HCT116 (cell line): Measurements from ENCODE around the gene PHACTR1. TPM values are rescaled to one million over a fixed set of nuclear protein-coding genes. Genes with fewer than 3 reads are reported as not detected.

Experiments used
- ATAC-seq: fragments of 200-7000 bp; cut with Tn5 transposase; 2 replicates; pipeline ENCODE4 v1.9.1; 2020; ENCODE audit warnings: mild to moderate bottlenecking, moderate library complexity
- BruUV-seq: library from RNA; stranded (reverse); fragments of 400-500 nt; replicated peaks from 2 replicates; lab custom pipeline; 2021; lab: Mats Ljungman, UMichigan
- CTCF ChIA-PET: fragments of 300-600 bp; sonication (Branson Sonifier 250); formaldehyde crosslinking; loops from one replicate; lab custom pipeline; 2021; ENCODE audit warnings: antibody characterized with exemption; lab: Charles Lee
- POLR2A ChIA-PET: fragments of 300-600, 350-600 bp; sonication (Branson Sonifier 250); formaldehyde crosslinking; loops from one replicate; lab custom pipeline; 2021; ENCODE audit warnings: antibody characterized with exemption; lab: Charles Lee
- RAD21 ChIA-PET, 2 experiments: fragments of 300-600 bp; sonication (Branson Sonifier 250); formaldehyde crosslinking; loops; one replicate each; lab custom pipeline; 2023; ENCODE audit warnings: low total read pairs in 2 of 2; ENCODE audit not compliant: uncharacterized antibody in 2 of 2, unreplicated experiment in 2 of 2, low non-redundant PET in 1 of 2; lab: Charles Lee
- DNase-seq: peaks from one replicate; pipeline ENCODE4 v3.0.0-alpha.2; 2010; ENCODE audit warnings: low read depth, low spot score
- H2AFZ ChIP-seq: fragments of 200-600 bp; shearing (Covaris generic), sonication (generic); 2 replicates; pipeline ENCODE4 v1.6.1; 2017; ENCODE audit warnings: low read depth, mixed run types, mixed read lengths, antibody characterized with exemption, low read length; ENCODE audit not compliant: poor library complexity, severe bottlenecking
- H3K27ac ChIP-seq: 2 replicates; pipeline ENCODE4 v1.5.1; 2012; ENCODE audit warnings: low read depth, low read length
- H3K27me3 ChIP-seq: fragments of 200-600 bp; sonication (generic); 2 replicates; pipeline ENCODE4 v1.6.1; 2016; ENCODE audit warnings: mixed run types, low read length, mixed read lengths; ENCODE audit not compliant: insufficient read depth
- H3K36me3 ChIP-seq, 2 experiments: fragments of 200-500 bp in 1 of 2; fragments of 200-600 bp in 1 of 2; sonication (Bioruptor generic) in 1 of 2; sonication (generic) in 1 of 2; 2 replicates each; pipeline versions ENCODE4 v1.5.1 to v1.6.1; 2014 to 2016; ENCODE audit warnings: low read length in 2 of 2, inconsistent platforms in 1 of 2, mixed read lengths in 1 of 2, mixed run types in 1 of 2; ENCODE audit not compliant: insufficient read depth in 2 of 2, control insufficient read depth in 1 of 2
- H3K4me1 ChIP-seq, 2 experiments: fragments of 200-600 bp in 1 of 2; sonication (generic) in 1 of 2; 2 replicates each; pipeline versions ENCODE4 v1.5.1 to v1.6.1; 2012 to 2017; ENCODE audit warnings: low read length in 2 of 2, inconsistent platforms in 1 of 2, mild to moderate bottlenecking in 1 of 2, mixed read lengths in 1 of 2, mixed run types in 1 of 2, moderate library complexity in 1 of 2; ENCODE audit not compliant: insufficient read depth in 2 of 2, control insufficient read depth in 1 of 2
- H3K4me2 ChIP-seq: fragments of 200-600 bp; sonication (generic); 2 replicates; pipeline ENCODE4 v1.6.1; 2017; ENCODE audit warnings: mixed run types, low read length, mixed read lengths
- H3K4me3 ChIP-seq, 2 experiments: fragments of 200-600 bp in 1 of 2; sonication (generic) in 1 of 2; replicated peaks in 1 of 2; 2 replicates each; pipeline ENCODE4 v1.5.1; 2011 to 2016; ENCODE audit warnings: low read length in 2 of 2, control low read depth in 1 of 2, low read depth in 1 of 2, mild to moderate bottlenecking in 1 of 2, mixed read lengths in 1 of 2, mixed run types in 1 of 2
- H3K79me2 ChIP-seq: fragments of 200-600 bp; sonication (generic); 2 replicates; pipeline ENCODE4 v1.6.1; 2017; ENCODE audit warnings: mild to moderate bottlenecking, mixed run types, low read length, moderate library complexity, mixed read lengths; ENCODE audit not compliant: insufficient read depth
- H3K9ac ChIP-seq: fragments of 200-600 bp; sonication (generic); 2 replicates; pipeline ENCODE4 v1.6.1; 2016; ENCODE audit warnings: low read length, mixed read lengths
- H3K9me2 ChIP-seq: fragments of 200-600 bp; sonication (generic), shearing (Covaris generic); 2 replicates; pipeline ENCODE4 v1.6.1; 2017; ENCODE audit warnings: mixed run types, mild to moderate bottlenecking, moderate library complexity; ENCODE audit not compliant: insufficient read depth
- H3K9me3 ChIP-seq, 2 experiments: fragments of 200-500 bp in 1 of 2; fragments of 200-600 bp in 1 of 2; sonication (Bioruptor generic) in 1 of 2; sonication (generic) in 1 of 2; 2 replicates each; pipeline ENCODE4 v1.6.1; 2014 to 2017; ENCODE audit warnings: low read length in 2 of 2, mixed read lengths in 2 of 2, inconsistent platforms in 1 of 2, low read depth in 1 of 2, mild to moderate bottlenecking in 1 of 2, mixed run types in 1 of 2, moderate library complexity in 1 of 2; ENCODE audit not compliant: control insufficient read depth in 1 of 2, insufficient read depth in 1 of 2
- H4K20me1 ChIP-seq: fragments of 200-600 bp; sonication (generic), shearing (Covaris generic); 2 replicates; pipeline ENCODE4 v1.6.1; 2017; ENCODE audit warnings: mixed run types, mild to moderate bottlenecking, moderate library complexity; ENCODE audit not compliant: insufficient read depth
- ATF3 ChIP-seq: IDR thresholded peaks from 2 replicates; pipeline ENCODE4 v1.6.1; 2012
- CBX3 ChIP-seq: IDR thresholded peaks from 2 replicates; pipeline ENCODE4 v1.6.1; 2012; ENCODE audit warnings: low read depth
- CEBPB ChIP-seq: IDR thresholded peaks from 2 replicates; pipeline ENCODE4 v1.6.1; 2012; ENCODE audit warnings: low read depth
- EGR1 ChIP-seq: IDR thresholded peaks from 2 replicates; pipeline ENCODE4 v1.6.1; 2012; ENCODE audit warnings: low read depth
- EZH2 ChIP-seq: fragments of 200-600 bp; sonication (generic); IDR thresholded peaks from 2 replicates; pipeline ENCODE4 v1.6.1; 2017; ENCODE audit warnings: antibody characterized with exemption, mixed run types
- EZH2phosphoT487 ChIP-seq: fragments of 200-600 bp; IDR thresholded peaks from 2 replicates; pipeline ENCODE4 v1.6.1; 2018; ENCODE audit warnings: antibody characterized with exemption, borderline replicate concordance
- FOSL1 ChIP-seq: IDR thresholded peaks from 2 replicates; pipeline ENCODE4 v1.6.1; 2012; ENCODE audit warnings: low read depth
- MAX ChIP-seq: IDR thresholded peaks from 2 replicates; pipeline ENCODE4 v1.6.1; 2012
- POLR2A ChIP-seq: IDR thresholded peaks from 2 replicates; pipeline ENCODE4 v1.7.0; 2011; ENCODE audit warnings: borderline replicate concordance; ENCODE audit not compliant: insufficient read depth, insufficient read length; ENCODE audit errors: extremely low read depth
- RAD21 ChIP-seq: IDR thresholded peaks from 2 replicates; pipeline ENCODE4 v1.6.1; 2012; ENCODE audit warnings: low read depth, mild to moderate bottlenecking
- SIN3A ChIP-seq: IDR thresholded peaks from 2 replicates; pipeline ENCODE4 v1.6.1; 2012; ENCODE audit warnings: low read depth
- SP1 ChIP-seq: IDR thresholded peaks from 2 replicates; pipeline ENCODE4 v1.6.1; 2012; ENCODE audit warnings: low read depth
- TCF7L2 ChIP-seq: IDR thresholded peaks from 2 replicates; pipeline ENCODE4 v1.7.0; 2011; ENCODE audit warnings: borderline replicate concordance, inconsistent platforms; ENCODE audit not compliant: insufficient read depth, insufficient read length; ENCODE audit errors: extremely low read depth
- YY1 ChIP-seq: IDR thresholded peaks from 2 replicates; pipeline ENCODE4 v1.6.1; 2011; ENCODE audit warnings: low read length, low read depth, moderate library complexity, mild to moderate bottlenecking; ENCODE audit not compliant: insufficient replicate concordance; ENCODE audit errors: extremely low read depth
- ZBTB33 ChIP-seq: IDR thresholded peaks from 2 replicates; pipeline ENCODE4 v1.6.1; 2011; ENCODE audit warnings: mild to moderate bottlenecking, low read length, moderate library complexity; ENCODE audit not compliant: insufficient replicate concordance; ENCODE audit errors: extremely low read depth
- ZFX ChIP-seq: fragments of 450-650 bp; IDR thresholded peaks from 2 replicates; pipeline ENCODE4 v1.6.1; 2017
- ZNF274 ChIP-seq: fragments of 200-500 bp; sonication (Bioruptor generic); IDR thresholded peaks from 2 replicates; pipeline ENCODE4 v1.6.1; 2014; ENCODE audit warnings: mild to moderate bottlenecking, low read depth, low read length, inconsistent platforms
- intact Hi-C: fragments of 100-400 bp; cut with micrococcal nuclease; formaldehyde crosslinking; loops from 2 replicates; pipeline ENCODE4 v1.10.0; 2022
- total RNA-seq: library from RNA; stranded (reverse); gene quantifications from one replicate; pipeline ENCODE4 v1.2.1, GENCODE V29; 2021; ENCODE audit not compliant: unreplicated experiment
- TF ChIP-seq, protein P1 (sequence below): IDR thresholded peaks from 2 replicates; pipeline ENCODE4 v1.6.1; 2012; ENCODE audit warnings: low read depth

The PHACTR1 gene
- total RNA-seq, 1 experiment from 2014 or later, result 0.17 TPM

DNA sequence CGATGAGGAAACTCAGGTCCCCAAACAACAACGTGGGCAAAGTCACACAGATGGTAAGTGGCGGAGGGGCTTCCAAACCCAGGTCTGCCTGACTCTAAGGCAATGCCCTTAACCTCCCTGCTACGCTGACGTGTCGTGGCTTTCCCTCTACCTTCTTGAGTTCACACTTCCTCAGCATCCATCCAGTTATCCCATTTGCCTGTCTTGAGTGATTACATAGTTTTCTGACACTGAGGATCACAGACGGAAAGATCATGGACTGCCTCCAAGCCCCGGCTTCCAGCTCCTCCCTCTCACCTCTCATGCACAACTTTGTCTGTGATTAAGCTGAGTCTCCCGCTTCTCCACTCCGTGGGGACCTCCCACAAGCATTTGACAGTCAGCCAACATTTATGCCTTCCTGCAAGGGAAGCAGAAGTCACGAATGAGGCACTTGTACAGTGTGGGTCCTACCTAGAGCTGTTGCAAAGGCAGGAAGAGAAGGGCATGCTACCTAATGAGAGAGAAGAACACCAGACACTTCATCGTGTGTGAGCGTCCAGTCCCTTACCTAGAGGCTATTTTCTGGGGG is 578.0 kb downstream of the PHACTR1 start:
- POLR2A ChIA-PET, result no interaction called here
- Histone ChIP-seq H3K36me3 (no peaks in the 10 kb centered on the region), H3K27me3 (no peaks in the 10 kb centered on the region), H3K27ac (no peak overlapping the region), H4K20me1 (no peaks in the 10 kb centered on the region), H3K9me2 (no peaks in the 10 kb centered on the region), H3K4me1 (no peaks in the 10 kb centered on the region), H2AFZ (no peak overlapping the region), H3K79me2 (no peaks in the 10 kb centered on the region), H3K9me3 (no peaks in the 10 kb centered on the region), H3K9ac (no peak overlapping the region), H3K4me2 (no peak overlapping the region), H3K4me3 (no peak overlapping the region)
- intact Hi-C loops, result no loop called here
- DNase-seq, result no peak
- TF ChIP-seq ZNF274 (no peak), CEBPB (no peak), SP1 (no peak), ZBTB33 (no peak), ATF3 (no peak), EZH2 (no peak), YY1 (no peak), RAD21 (no peak), MAX (no peak), CBX3 (no peak), ZFX (no peak), POLR2A (no peak), EGR1 (no peak), TCF7L2 (no peak), EZH2phosphoT487 (no peak), SIN3A (no peak), FOSL1 (no peak)
- TF ChIP-seq, protein P1, sequence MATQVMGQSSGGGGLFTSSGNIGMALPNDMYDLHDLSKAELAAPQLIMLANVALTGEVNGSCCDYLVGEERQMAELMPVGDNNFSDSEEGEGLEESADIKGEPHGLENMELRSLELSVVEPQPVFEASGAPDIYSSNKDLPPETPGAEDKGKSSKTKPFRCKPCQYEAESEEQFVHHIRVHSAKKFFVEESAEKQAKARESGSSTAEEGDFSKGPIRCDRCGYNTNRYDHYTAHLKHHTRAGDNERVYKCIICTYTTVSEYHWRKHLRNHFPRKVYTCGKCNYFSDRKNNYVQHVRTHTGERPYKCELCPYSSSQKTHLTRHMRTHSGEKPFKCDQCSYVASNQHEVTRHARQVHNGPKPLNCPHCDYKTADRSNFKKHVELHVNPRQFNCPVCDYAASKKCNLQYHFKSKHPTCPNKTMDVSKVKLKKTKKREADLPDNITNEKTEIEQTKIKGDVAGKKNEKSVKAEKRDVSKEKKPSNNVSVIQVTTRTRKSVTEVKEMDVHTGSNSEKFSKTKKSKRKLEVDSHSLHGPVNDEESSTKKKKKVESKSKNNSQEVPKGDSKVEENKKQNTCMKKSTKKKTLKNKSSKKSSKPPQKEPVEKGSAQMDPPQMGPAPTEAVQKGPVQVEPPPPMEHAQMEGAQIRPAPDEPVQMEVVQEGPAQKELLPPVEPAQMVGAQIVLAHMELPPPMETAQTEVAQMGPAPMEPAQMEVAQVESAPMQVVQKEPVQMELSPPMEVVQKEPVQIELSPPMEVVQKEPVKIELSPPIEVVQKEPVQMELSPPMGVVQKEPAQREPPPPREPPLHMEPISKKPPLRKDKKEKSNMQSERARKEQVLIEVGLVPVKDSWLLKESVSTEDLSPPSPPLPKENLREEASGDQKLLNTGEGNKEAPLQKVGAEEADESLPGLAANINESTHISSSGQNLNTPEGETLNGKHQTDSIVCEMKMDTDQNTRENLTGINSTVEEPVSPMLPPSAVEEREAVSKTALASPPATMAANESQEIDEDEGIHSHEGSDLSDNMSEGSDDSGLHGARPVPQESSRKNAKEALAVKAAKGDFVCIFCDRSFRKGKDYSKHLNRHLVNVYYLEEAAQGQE, result no peak
- BruUV-seq, result no TSS peak
- ATAC-seq, result no peak
- CTCF ChIA-PET, result no interaction called here
- RAD21 ChIA-PET, result no interaction called here
